ENCODE measurements around the gene EEF1A1. TPM values are rescaled to one million over a fixed set of nuclear protein-coding genes. Genes with fewer than 3 reads are reported as not detected.

EEF1A1 gene
- total RNA-seq, 1 donor from 2014 or later: 8,853 TPM

DNA sequence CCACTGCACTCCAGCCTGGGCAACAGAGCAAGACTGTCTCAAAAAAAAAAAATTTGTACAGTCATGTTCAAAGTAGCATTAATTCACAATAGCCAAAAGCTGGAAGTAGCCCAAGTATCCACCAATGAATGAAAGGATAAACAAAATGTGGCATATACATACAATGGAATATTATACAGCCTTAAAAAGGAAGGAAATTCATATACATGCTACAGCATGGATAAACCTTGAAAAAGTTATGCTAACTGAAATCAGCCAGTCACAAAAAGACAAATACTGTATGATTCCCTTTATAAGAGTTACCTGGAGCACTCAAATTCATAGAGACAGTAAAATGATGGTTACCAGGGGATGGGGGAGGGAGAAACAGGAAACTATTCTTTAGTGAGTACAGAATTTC lies 15.7 kb downstream of the EEF1A1 start:
- no peak for DNase-seq (ENCODE audit: low spot score)

DNA sequence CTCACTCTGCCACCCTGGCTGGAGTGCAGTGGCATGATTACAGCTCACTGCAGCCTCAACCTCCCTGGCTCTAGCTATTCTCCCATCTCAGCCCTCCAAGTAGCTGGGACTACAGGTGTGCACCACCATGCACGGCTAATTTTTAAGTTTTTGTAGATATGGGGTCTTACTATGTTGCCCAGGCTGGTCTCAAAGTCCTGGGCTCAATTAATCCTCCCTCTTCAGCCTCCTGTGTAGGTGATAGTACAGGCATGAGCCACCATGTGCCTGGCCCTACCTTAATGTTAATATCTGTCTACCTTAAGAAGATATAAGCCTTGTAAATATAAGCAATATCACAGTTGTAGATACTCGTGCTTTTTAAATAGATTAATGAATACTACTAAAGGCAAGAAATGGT lies 16.7 kb downstream of the EEF1A1 start:
- no peak for DNase-seq (ENCODE audit: low spot score)

DNA sequence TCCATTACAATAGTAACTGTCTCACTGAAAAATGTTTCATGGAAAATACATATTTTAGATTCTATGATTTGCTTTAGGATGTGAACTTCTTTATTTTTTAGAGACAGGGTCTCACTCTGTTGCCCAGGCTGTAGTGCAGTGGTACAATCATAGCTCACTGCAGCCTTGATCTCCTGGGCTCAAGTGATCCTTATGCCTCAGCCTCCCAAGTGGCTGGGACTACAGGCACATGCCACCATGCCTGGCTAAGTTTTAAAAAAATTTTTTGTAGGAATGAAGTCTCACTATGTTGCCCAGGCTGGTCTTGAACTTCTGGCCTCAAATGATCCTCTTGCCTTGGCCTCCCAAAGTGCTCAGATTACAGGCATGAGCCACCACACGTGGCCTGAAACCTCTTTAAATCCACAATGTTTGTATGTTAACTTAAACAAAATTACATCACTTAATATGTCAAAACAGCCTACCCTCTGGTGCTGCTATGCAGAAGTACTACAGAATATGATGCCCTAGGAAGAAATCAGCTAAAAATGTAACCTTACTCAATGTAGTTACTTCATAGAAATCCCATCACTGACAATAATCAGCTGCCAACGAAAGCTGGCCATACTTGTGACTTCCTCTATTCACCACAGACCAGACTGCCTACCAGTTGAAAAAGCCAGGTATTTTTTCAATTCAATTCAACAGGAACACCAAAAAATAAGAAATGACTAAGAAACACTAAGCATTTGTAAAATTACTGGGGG lies 17.6 kb downstream of the EEF1A1 start:
- no peak for DNase-seq (ENCODE audit: low spot score)

DNA sequence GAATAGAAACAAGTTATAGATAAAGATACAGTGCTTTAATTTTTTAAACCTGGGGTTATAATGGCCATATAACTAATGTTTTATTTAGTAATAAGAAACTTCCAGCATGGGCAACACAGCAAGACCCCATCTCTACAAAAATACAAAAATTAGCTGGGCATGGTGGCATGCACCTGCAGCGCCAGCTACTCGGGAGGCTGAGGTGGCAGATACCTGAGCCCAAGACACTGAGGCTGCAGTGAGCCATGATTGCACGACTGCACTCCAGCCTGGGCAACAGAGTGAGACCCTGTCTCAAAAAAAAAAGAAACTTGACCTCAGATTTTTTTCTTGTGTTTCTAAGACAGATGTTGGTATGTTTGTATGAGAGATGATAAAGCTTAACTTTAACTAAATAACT lies 22.9 kb downstream of the EEF1A1 start:
- no peak for DNase-seq (ENCODE audit: low spot score)

DNA sequence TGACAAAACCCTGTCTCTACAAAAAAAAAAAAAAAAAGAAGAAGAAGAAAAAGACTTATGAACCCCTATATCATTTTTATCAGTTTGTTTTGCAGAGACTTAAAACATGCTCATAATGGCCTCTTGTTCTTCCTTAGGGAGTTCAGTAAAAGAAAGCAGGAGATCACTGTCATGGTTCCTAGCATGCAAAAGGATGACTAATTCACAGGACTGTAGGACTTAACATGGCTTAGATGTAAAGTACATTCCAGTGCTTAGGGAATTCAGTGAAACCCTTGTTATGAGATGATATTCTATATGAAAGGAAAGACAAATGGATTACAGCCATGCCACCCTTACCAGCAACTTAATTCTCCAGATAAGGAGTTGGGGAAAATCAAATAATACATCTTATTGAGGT lies 29.5 kb downstream of the EEF1A1 start:
- no peak for DNase-seq (ENCODE audit: low spot score)

DNA sequence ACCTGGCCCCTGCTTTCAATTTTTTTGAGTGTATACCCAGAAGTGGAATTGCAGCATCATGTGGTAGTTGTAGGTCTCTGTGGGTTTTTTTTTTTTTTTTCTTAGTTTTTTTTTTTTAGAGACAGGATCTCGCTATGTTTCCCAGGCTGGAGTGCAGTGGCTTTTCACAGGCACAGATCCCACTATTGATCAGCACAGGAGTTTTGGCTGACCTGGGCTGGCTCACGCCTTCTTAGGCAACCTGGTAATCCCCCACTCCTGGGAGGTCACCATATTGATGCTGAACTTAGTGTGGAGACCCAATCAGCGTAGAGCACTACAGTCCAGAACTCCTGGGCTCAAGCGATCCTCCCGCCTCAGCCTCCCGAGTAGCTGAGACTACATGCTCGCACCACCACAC lies 33.4 kb downstream of the EEF1A1 start:
- no peak for DNase-seq (ENCODE audit: low spot score)

DNA sequence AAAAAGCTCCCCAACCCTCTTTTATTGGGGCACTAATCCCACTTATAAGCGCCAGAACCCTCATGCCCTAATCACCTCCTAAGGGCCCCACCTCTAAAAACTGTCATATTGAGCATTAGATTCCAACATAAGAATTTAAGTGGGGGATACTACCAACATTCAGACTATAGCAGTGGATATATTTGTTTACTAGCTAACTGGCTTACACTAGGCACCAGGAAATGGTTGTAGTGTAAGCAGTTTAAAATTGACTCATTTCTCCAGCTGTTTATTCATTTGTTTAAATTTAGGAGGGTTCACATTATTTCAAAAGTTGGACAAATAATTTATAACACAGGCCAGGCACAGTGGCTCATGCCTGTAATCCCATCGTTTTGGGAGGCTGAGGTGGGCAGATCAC lies 36.4 kb downstream of the EEF1A1 start:
- DNase-seq (ENCODE audit: low spot score): no peak

DNA sequence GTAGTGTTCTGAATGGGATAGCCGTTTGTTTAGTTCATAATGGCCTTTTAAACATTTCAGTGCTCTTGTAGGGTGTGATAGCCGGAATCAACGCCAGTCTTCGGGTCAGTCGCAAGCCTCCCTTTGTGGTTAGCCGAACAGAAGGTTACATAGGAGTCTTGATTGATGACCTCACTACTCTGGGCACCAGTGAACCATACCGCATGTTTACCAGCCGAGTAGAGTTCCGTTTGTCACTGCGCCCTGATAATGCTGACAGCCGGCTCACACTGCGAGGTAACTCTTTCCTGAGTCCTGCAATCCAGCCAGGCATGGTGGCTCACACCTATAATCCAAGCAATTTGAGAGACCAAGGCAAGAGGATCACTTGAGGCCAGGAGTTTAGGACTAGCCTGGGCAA lies 38.9 kb downstream of the EEF1A1 start:
- DNase-seq (ENCODE audit: low spot score): no peak

DNA sequence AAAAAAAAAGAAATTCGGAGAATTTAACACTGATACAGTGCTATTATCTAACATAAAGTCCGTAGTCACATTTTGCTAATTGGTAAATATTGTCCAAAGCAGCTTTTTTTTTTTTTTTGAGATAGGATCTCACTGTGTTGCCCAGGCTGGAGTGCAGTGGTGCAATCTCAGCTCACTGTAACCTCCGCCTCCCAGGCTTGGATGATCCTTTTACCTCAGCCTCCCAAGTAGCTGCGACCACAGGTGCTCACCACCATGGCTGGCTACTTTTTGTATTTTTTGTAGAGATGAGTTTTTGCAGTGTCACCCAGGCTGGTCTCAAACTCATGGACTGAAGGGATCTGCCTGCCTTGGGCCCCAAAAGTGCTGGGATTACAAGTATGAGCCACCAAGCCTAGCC lies 43.4 kb downstream of the EEF1A1 start:
- DNase-seq (ENCODE audit: low spot score): no peak

DNA sequence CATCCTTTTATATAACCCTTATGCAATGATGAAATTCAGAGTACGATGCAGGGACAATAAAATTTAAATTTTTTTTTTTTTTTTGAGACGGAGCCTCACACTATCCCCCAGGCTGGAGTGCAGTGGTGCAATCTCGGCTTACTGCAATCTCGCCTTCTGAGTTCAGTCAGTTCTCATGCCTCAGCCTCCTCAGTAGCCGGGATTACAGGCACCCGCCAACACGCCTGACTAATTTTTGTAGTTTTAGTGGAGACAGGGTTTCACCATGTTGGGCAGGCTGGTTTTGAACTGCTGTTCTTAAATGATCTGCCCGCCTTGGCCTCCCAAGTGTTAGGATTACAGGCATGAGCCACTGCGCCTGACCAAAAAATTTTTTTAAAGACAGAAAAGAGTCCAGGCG lies 44.1 kb downstream of the EEF1A1 start:
- no peak for DNase-seq (ENCODE audit: low spot score)

DNA sequence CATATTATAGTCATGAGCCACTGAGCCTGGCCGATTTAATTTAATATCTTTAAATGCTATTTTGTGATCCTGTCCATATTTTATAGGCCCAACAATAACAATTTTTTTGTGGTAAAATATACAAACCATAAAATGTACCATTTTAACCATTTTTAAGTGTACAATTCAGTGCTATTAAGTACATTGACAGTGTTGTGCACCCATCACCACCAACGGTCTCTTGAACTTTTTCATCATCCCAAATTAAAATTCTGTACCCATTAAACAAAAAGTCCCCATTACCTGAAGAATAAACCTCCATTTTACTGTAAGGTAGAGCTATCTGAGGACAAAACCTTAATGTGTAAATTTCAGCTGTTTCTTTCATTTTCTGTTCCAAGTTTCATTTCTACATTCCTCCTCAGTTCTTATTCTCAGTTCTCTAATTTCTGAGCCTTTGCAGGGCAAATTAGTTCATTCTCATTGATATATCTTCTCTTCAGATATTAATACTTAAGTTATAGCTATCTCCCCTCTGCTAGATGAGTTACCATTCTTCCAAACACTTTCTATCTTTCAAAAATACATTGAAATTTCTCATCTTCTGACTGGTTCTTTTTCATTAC lies 49.0 kb downstream of the EEF1A1 start:
- no peak for DNase-seq (ENCODE audit: low spot score)

Other genes starting within 250 kb of the EEF1A1 start
- not detected for gene DPPA5, start 166.8 kb downstream of the EEF1A1 start, total RNA-seq
- not detected for gene KHDC3L, start 158.4 kb downstream of the EEF1A1 start, total RNA-seq
- gene OOEP, start 151.1 kb downstream of the EEF1A1 start, total RNA-seq: 0.58 TPM
- 1.6 TPM for gene DDX43, start 126.2 kb downstream of the EEF1A1 start, total RNA-seq
- gene CGAS, start 68.7 kb downstream of the EEF1A1 start, total RNA-seq: 4.5 TPM
- 21.8 TPM for gene MTO1, start 59.3 kb downstream of the EEF1A1 start, total RNA-seq
- 22.1 TPM for gene SLC17A5, start 133.0 kb upstream of the EEF1A1 start, total RNA-seq
- gene CD109, start 175.2 kb upstream of the EEF1A1 start, total RNA-seq: 3.9 TPM